VCaP (cell line): ENCODE results near the gene SHC2.

ENCODE experiments used
- H3K27ac ChIP-seq: fragments of 450-650 bp; 2 replicates; pipeline ENCODE4 v1.5.1; 2017
- CTCF ChIP-seq: fragments of 450-650 bp; conservative IDR thresholded peaks from 2 replicates; pipeline ENCODE4 v1.5.1; 2017; ENCODE audit warnings: mild to moderate bottlenecking, moderate library complexity

Gene SHC2

GRCh38 chr19:438416-438958, 22.3 kb downstream of the SHC2 start:
- no peak for TF ChIP-seq CTCF
- no peak overlapping the region for H3K27ac ChIP-seq

GRCh38 chr19:437041-437440, 23.8 kb downstream of the SHC2 start:
- H3K27ac ChIP-seq, result no peak overlapping the region
- TF ChIP-seq CTCF, result no peak

DNA sequence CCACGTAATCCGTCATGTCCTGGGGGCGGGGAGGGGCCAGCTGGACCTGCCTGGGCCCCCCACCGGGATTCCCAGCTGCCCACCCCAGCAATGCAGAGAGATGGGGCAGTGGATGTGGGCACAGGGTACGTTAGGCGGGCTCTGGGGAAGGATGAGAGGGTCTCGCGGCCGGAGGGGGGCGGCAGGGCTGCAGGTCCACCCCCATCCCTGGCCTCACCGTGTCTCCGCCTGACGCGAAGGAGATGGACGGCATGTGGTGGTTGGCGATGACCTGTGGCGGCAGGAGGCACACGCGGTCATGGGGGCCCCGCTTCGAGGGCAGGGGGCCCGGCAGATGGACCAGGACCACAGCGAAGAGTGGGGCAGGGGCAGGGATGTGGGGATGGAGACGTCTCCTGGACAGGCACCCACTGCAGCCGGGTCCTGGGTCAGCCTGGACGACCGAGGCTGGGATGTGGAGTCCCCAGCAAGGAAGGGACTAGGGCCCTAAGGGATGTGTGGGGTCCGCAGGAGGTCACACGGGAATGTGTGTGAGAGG, 24.4 kb downstream of the SHC2 start:
- no peak overlapping the region for H3K27ac ChIP-seq

DNA sequence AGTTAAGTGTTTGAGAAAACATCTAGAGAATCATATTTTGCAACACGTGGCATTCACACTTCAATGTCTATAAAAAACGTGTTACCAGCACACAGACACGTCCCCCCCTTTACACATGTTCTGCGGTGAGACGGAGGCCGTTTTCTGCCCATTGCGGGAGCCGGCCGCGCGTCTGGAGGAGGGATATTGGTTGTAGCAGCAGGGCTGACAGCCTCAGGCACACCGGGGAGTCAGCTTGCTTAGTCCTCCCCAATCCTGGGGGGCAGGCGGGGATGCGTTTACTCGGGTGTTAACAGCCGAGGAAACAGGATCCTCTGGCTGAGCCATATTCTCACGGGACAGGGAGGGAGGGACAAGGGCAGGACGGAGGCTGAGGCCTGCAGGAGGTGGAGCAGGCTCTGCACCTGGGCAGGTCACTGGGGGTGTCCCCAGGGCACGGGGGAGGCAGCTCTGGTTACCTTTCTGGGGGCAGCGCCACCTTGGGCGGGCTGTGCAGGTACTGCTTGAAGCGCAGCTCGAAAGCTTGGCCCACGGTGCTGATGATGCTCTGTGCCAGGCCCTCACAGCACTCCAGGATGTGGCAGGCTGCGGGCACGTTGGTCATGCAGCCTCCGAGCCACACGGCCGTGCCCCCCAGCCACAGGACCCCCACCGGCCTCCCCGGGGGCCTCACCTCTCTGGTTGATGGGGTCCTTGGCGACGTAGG, 25.0 kb downstream of the SHC2 start:
- H3K27ac ChIP-seq, result no peak overlapping the region
- no peak for TF ChIP-seq CTCF

More for the DNA sequence above, 24.4 kb downstream of the SHC2 start:
- TF ChIP-seq CTCF, result no peak

- H3K27ac ChIP-seq, result no peak overlapping the region
- TF ChIP-seq CTCF, result no peak
Observed at GRCh38 chr19:435056-435706, 25.7 kb downstream of the SHC2 start.

- TF ChIP-seq CTCF, result no peak
- no peak overlapping the region for H3K27ac ChIP-seq
Observed at GRCh38 chr19:434152-434960, 26.5 kb downstream of the SHC2 start.

- no peak overlapping the region for H3K27ac ChIP-seq
- no peak for TF ChIP-seq CTCF
Observed at GRCh38 chr19:430701-431100, 30.1 kb downstream of the SHC2 start.
